Cardiac fibroblast (primary cell): ENCODE data around the gene TMED6.
A peak's percentile ranks its signal among the peaks of the same experiment; 100 is the strongest.

Experiments used
- DNase-seq, 2 donors: peaks; one replicate each; pipeline versions ENCODE4 v3.0.0 to v3.0.0-alpha.2; 2010; ENCODE audit warnings: low read depth in 2 of 2
- H3K4me3 ChIP-seq, 2 donors: replicated peaks in 1 of 2; 1 replicate in 1 of 2; 2 replicates in 1 of 2; pipeline ENCODE4 v1.5.1; 2011; ENCODE audit warnings: low read depth in 2 of 2, low read length in 2 of 2, mild to moderate bottlenecking in 2 of 2, moderate library complexity in 1 of 2
- CTCF ChIP-seq: IDR thresholded peaks from one replicate; pipeline ENCODE4 v1.5.1; 2011; ENCODE audit warnings: low read depth, mild to moderate bottlenecking, low read length, inconsistent platforms

TMED6 gene

GRCh38 chr16:69313469-69313868, 38.1 kb downstream of the TMED6 start:
- H3K4me3 ChIP-seq, result no peak overlapping the region
- no peak for DNase-seq
- no peak for TF ChIP-seq CTCF

- peak; percentile 24 for DNase-seq
- TF ChIP-seq CTCF, result peak; percentile 7
- H3K4me3 ChIP-seq, result peak overlapping the region; percentile 81 to 86
These were observed 39.8 kb downstream of the TMED6 start for GRCh38 chr16:69311533-69312387.

- DNase-seq, result peak; percentile 96 to 98
- TF ChIP-seq CTCF, result peak; percentile 77
- peak within 1 kb of the TSS; percentile 81 to 86 for H3K4me3 ChIP-seq
These were observed 40.7 kb downstream of the TMED6 start, which contains the start of gene VPS4A for GRCh38 chr16:69310653-69311532. Gene VPS4A (plus strand): TSS chr16:69311350. CDS start chr16:69311512, 162 bp downstream.

GRCh38 chr16:69309316-69309715, 42.3 kb downstream of the TMED6 start:
- TF ChIP-seq CTCF, result no peak
- no peak for DNase-seq
- no peak overlapping the region for H3K4me3 ChIP-seq

GRCh38 chr16:69307856-69308255, 43.7 kb downstream of the TMED6 start:
- TF ChIP-seq CTCF, result no peak
- H3K4me3 ChIP-seq, result no peak overlapping the region
- no peak for DNase-seq

GRCh38 chr16:69307091-69307490, 44.5 kb downstream of the TMED6 start:
- DNase-seq, result no peak
- H3K4me3 ChIP-seq, result no peak overlapping the region
- TF ChIP-seq CTCF, result no peak
